OCI-LY1 (cell line): ENCODE data around the gene SDK2.

ENCODE experiments used
- EZH2 ChIP-seq: fragments of 200-600 bp; sonication (generic), shearing (Covaris generic); IDR thresholded peaks from 2 replicates; pipeline ENCODE4 v1.8.0; 2017; ENCODE audit warnings: borderline replicate concordance, mixed run types, mild to moderate bottlenecking, antibody characterized with exemption, low read length, moderate library complexity, mixed read lengths
- TF ChIP-seq, protein P1 (sequence below): fragments of 200-600 bp; sonication (generic), shearing (Covaris generic); IDR thresholded peaks from 2 replicates; pipeline ENCODE4 v1.5.1; 2017; ENCODE audit warnings: mild to moderate bottlenecking, antibody characterized with exemption, low read length, moderate library complexity, mixed read lengths

DNA sequence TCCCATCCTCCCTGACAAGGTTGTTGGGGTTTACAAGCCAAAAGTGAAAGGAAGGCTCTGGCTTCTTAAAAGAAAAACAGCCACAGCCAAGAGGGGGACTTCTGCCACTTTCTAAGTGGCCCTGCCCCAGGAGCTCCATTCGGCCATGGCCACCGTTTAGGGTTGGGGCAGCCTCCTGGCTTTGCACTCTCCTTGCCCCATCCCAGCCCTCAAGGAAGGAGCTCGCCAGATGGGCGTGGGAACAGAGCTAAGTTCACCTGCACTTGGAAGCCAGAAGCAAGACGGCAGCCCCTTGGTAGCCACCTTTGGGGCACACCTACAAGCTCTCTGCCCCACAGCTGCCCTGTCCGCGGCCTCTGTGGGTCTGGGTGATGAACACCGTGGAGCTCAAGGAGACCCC lies 210.1 kb downstream of the SDK2 start:
- TF ChIP-seq, protein P1, sequence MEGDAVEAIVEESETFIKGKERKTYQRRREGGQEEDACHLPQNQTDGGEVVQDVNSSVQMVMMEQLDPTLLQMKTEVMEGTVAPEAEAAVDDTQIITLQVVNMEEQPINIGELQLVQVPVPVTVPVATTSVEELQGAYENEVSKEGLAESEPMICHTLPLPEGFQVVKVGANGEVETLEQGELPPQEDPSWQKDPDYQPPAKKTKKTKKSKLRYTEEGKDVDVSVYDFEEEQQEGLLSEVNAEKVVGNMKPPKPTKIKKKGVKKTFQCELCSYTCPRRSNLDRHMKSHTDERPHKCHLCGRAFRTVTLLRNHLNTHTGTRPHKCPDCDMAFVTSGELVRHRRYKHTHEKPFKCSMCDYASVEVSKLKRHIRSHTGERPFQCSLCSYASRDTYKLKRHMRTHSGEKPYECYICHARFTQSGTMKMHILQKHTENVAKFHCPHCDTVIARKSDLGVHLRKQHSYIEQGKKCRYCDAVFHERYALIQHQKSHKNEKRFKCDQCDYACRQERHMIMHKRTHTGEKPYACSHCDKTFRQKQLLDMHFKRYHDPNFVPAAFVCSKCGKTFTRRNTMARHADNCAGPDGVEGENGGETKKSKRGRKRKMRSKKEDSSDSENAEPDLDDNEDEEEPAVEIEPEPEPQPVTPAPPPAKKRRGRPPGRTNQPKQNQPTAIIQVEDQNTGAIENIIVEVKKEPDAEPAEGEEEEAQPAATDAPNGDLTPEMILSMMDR = no peak
- no peak for TF ChIP-seq EZH2
